HCT116 (cell line): ENCODE measurements around the gene MOV10L1. TPM values are rescaled to one million over a fixed set of nuclear protein-coding genes. Genes with fewer than 3 reads are reported as not detected.
A peak's percentile ranks its signal among the peaks of the same experiment; 100 is the strongest.

Source experiments
- ATAC-seq: fragments of 200-7000 bp; cut with Tn5 transposase; 2 replicates; pipeline ENCODE4 v1.9.1; 2020; ENCODE audit warnings: mild to moderate bottlenecking, moderate library complexity
- BruUV-seq: library from RNA; stranded (reverse); fragments of 400-500 nt; replicated peaks from 2 replicates; lab custom pipeline; 2021; lab: Mats Ljungman, UMichigan
- CTCF ChIA-PET: fragments of 300-600 bp; sonication (Branson Sonifier 250); formaldehyde crosslinking; loops from one replicate; lab custom pipeline; 2021; ENCODE audit warnings: antibody characterized with exemption; lab: Charles Lee
- POLR2A ChIA-PET: fragments of 300-600, 350-600 bp; sonication (Branson Sonifier 250); formaldehyde crosslinking; loops from one replicate; lab custom pipeline; 2021; ENCODE audit warnings: antibody characterized with exemption; lab: Charles Lee
- RAD21 ChIA-PET, 2 experiments: fragments of 300-600 bp; sonication (Branson Sonifier 250); formaldehyde crosslinking; loops; one replicate each; lab custom pipeline; 2023; ENCODE audit warnings: low total read pairs in 2 of 2; ENCODE audit not compliant: uncharacterized antibody in 2 of 2, unreplicated experiment in 2 of 2, low non-redundant PET in 1 of 2; lab: Charles Lee
- DNase-seq: peaks from one replicate; pipeline ENCODE4 v3.0.0-alpha.2; 2010; ENCODE audit warnings: low read depth, low spot score
- H2AFZ ChIP-seq: fragments of 200-600 bp; shearing (Covaris generic), sonication (generic); 2 replicates; pipeline ENCODE4 v1.6.1; 2017; ENCODE audit warnings: low read depth, mixed run types, mixed read lengths, antibody characterized with exemption, low read length; ENCODE audit not compliant: poor library complexity, severe bottlenecking
- H3K27ac ChIP-seq: 2 replicates; pipeline ENCODE4 v1.5.1; 2012; ENCODE audit warnings: low read depth, low read length
- H3K27me3 ChIP-seq: fragments of 200-600 bp; sonication (generic); 2 replicates; pipeline ENCODE4 v1.6.1; 2016; ENCODE audit warnings: mixed run types, low read length, mixed read lengths; ENCODE audit not compliant: insufficient read depth
- H3K36me3 ChIP-seq, 2 experiments: fragments of 200-500 bp in 1 of 2; fragments of 200-600 bp in 1 of 2; sonication (Bioruptor generic) in 1 of 2; sonication (generic) in 1 of 2; 2 replicates each; pipeline versions ENCODE4 v1.5.1 to v1.6.1; 2014 to 2016; ENCODE audit warnings: low read length in 2 of 2, inconsistent platforms in 1 of 2, mixed read lengths in 1 of 2, mixed run types in 1 of 2; ENCODE audit not compliant: insufficient read depth in 2 of 2, control insufficient read depth in 1 of 2
- H3K4me1 ChIP-seq, 2 experiments: fragments of 200-600 bp in 1 of 2; sonication (generic) in 1 of 2; 2 replicates each; pipeline versions ENCODE4 v1.5.1 to v1.6.1; 2012 to 2017; ENCODE audit warnings: low read length in 2 of 2, inconsistent platforms in 1 of 2, mild to moderate bottlenecking in 1 of 2, mixed read lengths in 1 of 2, mixed run types in 1 of 2, moderate library complexity in 1 of 2; ENCODE audit not compliant: insufficient read depth in 2 of 2, control insufficient read depth in 1 of 2
- H3K4me2 ChIP-seq: fragments of 200-600 bp; sonication (generic); 2 replicates; pipeline ENCODE4 v1.6.1; 2017; ENCODE audit warnings: mixed run types, low read length, mixed read lengths
- H3K4me3 ChIP-seq, 2 experiments: fragments of 200-600 bp in 1 of 2; sonication (generic) in 1 of 2; replicated peaks in 1 of 2; 2 replicates each; pipeline ENCODE4 v1.5.1; 2011 to 2016; ENCODE audit warnings: low read length in 2 of 2, control low read depth in 1 of 2, low read depth in 1 of 2, mild to moderate bottlenecking in 1 of 2, mixed read lengths in 1 of 2, mixed run types in 1 of 2
- H3K79me2 ChIP-seq: fragments of 200-600 bp; sonication (generic); 2 replicates; pipeline ENCODE4 v1.6.1; 2017; ENCODE audit warnings: mild to moderate bottlenecking, mixed run types, low read length, moderate library complexity, mixed read lengths; ENCODE audit not compliant: insufficient read depth
- H3K9ac ChIP-seq: fragments of 200-600 bp; sonication (generic); 2 replicates; pipeline ENCODE4 v1.6.1; 2016; ENCODE audit warnings: low read length, mixed read lengths
- H3K9me2 ChIP-seq: fragments of 200-600 bp; sonication (generic), shearing (Covaris generic); 2 replicates; pipeline ENCODE4 v1.6.1; 2017; ENCODE audit warnings: mixed run types, mild to moderate bottlenecking, moderate library complexity; ENCODE audit not compliant: insufficient read depth
- H3K9me3 ChIP-seq, 2 experiments: fragments of 200-500 bp in 1 of 2; fragments of 200-600 bp in 1 of 2; sonication (Bioruptor generic) in 1 of 2; sonication (generic) in 1 of 2; 2 replicates each; pipeline ENCODE4 v1.6.1; 2014 to 2017; ENCODE audit warnings: low read length in 2 of 2, mixed read lengths in 2 of 2, inconsistent platforms in 1 of 2, low read depth in 1 of 2, mild to moderate bottlenecking in 1 of 2, mixed run types in 1 of 2, moderate library complexity in 1 of 2; ENCODE audit not compliant: control insufficient read depth in 1 of 2, insufficient read depth in 1 of 2
- H4K20me1 ChIP-seq: fragments of 200-600 bp; sonication (generic), shearing (Covaris generic); 2 replicates; pipeline ENCODE4 v1.6.1; 2017; ENCODE audit warnings: mixed run types, mild to moderate bottlenecking, moderate library complexity; ENCODE audit not compliant: insufficient read depth
- CBX3 ChIP-seq: IDR thresholded peaks from 2 replicates; pipeline ENCODE4 v1.6.1; 2012; ENCODE audit warnings: low read depth
- CEBPB ChIP-seq: IDR thresholded peaks from 2 replicates; pipeline ENCODE4 v1.6.1; 2012; ENCODE audit warnings: low read depth
- POLR2AphosphoS5 ChIP-seq: IDR thresholded peaks from 2 replicates; pipeline ENCODE4 v1.6.1; 2011; ENCODE audit warnings: mild to moderate bottlenecking, low read depth, low read length, moderate library complexity
- RAD21 ChIP-seq: IDR thresholded peaks from 2 replicates; pipeline ENCODE4 v1.6.1; 2012; ENCODE audit warnings: low read depth, mild to moderate bottlenecking
- SIN3A ChIP-seq: IDR thresholded peaks from 2 replicates; pipeline ENCODE4 v1.6.1; 2012; ENCODE audit warnings: low read depth
- intact Hi-C: fragments of 100-400 bp; cut with micrococcal nuclease; formaldehyde crosslinking; loops from 2 replicates; pipeline ENCODE4 v1.10.0; 2022
- total RNA-seq: library from RNA; stranded (reverse); gene quantifications from one replicate; pipeline ENCODE4 v1.2.1, GENCODE V29; 2021; ENCODE audit not compliant: unreplicated experiment
- TF ChIP-seq, protein P1 (sequence below), 3 experiments: fragments of 200-600 bp in 1 of 3; sonication (generic) in 1 of 3; IDR thresholded peaks in 2 of 3; conservative IDR thresholded peaks in 1 of 3; 2 replicates each; pipeline ENCODE4 v1.5.1; 2012 to 2017; ENCODE audit warnings: low read depth in 2 of 3, low read length in 2 of 3, antibody characterized with exemption in 1 of 3, borderline replicate concordance in 1 of 3, control low read depth in 1 of 3, mild to moderate bottlenecking in 1 of 3, mixed read lengths in 1 of 3, mixed run types in 1 of 3, moderate library complexity in 1 of 3; ENCODE audit not compliant: insufficient read depth in 1 of 3
- TF ChIP-seq, protein P2 (sequence below): IDR thresholded peaks from 2 replicates; pipeline ENCODE4 v1.6.1; 2012
- TF ChIP-seq, protein P3 (sequence below): IDR thresholded peaks from 2 replicates; pipeline ENCODE4 v1.6.1; 2011; ENCODE audit warnings: mild to moderate bottlenecking, low read length, moderate library complexity; ENCODE audit not compliant: insufficient replicate concordance; ENCODE audit errors: extremely low read depth

MOV10L1 gene
- total RNA-seq, 1 experiment from 2014 or later, result not detected

DNA sequence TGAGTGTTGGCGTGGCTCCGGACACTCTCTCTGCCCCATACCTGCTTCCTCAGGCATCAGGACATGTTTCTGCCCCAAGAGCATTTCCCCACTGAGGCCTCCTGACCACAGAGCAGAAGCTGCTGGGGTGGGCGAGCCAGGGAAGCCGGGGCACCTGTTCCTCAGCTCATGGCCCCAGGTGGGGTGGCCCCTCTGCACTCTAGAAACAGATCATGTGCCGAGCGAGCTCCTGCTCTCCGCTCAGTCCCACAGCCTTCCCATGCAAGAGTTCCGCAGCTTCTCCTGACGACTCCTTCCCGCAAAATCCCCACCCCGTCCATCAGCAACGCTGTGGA lies 58.3 kb downstream of the MOV10L1 start (continued):
- no peak for TF ChIP-seq POLR2AphosphoS5

DNA sequence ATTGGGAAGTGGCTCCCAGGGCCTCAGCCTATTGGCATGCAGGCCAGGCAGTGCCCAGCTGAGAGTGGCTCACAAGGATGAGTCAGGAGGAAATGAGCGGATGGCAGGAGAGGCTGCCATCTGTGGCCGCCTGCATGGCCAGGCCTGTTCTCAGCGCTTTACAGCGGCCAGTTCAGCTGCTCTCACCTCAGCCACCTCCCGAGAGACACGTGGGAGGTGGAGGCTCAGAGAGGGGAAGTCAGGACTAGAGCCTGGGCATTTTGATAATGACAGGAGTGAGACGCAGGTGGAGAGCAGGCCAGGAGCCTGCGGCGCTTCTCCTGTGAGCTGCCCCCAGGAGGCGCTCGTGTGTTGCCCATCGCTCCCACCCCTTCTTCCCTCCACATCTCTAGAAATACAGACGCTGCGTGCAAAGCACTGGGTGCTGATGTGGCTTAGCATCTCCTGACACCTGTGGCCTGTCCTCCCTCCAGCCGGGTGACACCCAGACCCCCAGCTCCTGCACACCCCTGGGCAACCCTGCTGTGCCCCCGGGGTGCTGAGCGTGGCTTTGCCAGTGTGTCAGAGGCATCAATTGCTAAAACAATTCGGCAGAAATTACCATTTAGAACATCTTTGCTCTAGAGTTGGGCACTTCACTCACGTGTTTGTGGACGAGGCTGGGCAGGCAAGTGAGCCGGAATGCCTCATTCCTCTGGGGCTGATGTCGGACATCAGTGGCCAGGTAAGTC lies 59.4 kb downstream of the MOV10L1 start:
- H2AFZ ChIP-seq, result no peak overlapping the region
- H3K4me1 ChIP-seq, result peaks cover 3 to 9% of the 10 kb centered on the region in 2 experiments; a peak in 2 of 4 replicates
- ChIA-PET POLR2A (interaction anchor here (1.0 kb wide), 1 partner anchor 41 kb away, joined by 3 read pairs; no protein-coding TSS in a partner anchor), RAD21 (interaction anchor here (0.9 to 1.3 kb wide), 3 partner anchors 88 to 119 kb away, joined by 3 read pairs; no protein-coding TSS in a partner anchor), CTCF (interaction anchor here (0.7 to 1.6 kb wide), 13 partner anchors 11 to 377 kb away, joined by 3 to 7 read pairs (median 3); no protein-coding TSS in a partner anchor)
- no peaks in the 10 kb centered on the region for H3K79me2 ChIP-seq
- H3K4me2 ChIP-seq, result peak overlapping the region; percentile 74
- no peak overlapping the region for H3K9ac ChIP-seq
- no TSS peak for BruUV-seq
- intact Hi-C loops, result loop anchor here (1.0 to 5.0 kb wide), 2 partner anchors 60 to 217 kb away; no protein-coding TSS in a partner anchor
- no peaks in the 10 kb centered on the region for H3K9me2 ChIP-seq
- H3K9me3 ChIP-seq, result no peaks in the 10 kb centered on the region
- H3K4me3 ChIP-seq, result no peak overlapping the region
- peak; percentile 61 for DNase-seq
- no peaks in the 10 kb centered on the region for H3K36me3 ChIP-seq
- peak overlapping the region; percentile 44 for H3K27ac ChIP-seq
- H3K27me3 ChIP-seq, result no peaks in the 10 kb centered on the region
- no peak for TF ChIP-seq CEBPB
- no peak for TF ChIP-seq CBX3
- TF ChIP-seq, protein P1, sequence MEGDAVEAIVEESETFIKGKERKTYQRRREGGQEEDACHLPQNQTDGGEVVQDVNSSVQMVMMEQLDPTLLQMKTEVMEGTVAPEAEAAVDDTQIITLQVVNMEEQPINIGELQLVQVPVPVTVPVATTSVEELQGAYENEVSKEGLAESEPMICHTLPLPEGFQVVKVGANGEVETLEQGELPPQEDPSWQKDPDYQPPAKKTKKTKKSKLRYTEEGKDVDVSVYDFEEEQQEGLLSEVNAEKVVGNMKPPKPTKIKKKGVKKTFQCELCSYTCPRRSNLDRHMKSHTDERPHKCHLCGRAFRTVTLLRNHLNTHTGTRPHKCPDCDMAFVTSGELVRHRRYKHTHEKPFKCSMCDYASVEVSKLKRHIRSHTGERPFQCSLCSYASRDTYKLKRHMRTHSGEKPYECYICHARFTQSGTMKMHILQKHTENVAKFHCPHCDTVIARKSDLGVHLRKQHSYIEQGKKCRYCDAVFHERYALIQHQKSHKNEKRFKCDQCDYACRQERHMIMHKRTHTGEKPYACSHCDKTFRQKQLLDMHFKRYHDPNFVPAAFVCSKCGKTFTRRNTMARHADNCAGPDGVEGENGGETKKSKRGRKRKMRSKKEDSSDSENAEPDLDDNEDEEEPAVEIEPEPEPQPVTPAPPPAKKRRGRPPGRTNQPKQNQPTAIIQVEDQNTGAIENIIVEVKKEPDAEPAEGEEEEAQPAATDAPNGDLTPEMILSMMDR (IDR thresholded peaks at IDR 0.05 in 2 of 3, conservative IDR thresholded peaks at IDR 0.05 in 1 of 3; ENCODE audit: borderline replicate concordance in 1 of 3, insufficient read depth in 1 of 3, low read depth in 2 of 3, low read length in 2 of 3), result peak; percentile 91 to 94 (median 93)
- TF ChIP-seq SIN3A, result 0 out of 2 replicates have a peak, but pooled peaks have one; percentile 41
- TF ChIP-seq, protein P2, sequence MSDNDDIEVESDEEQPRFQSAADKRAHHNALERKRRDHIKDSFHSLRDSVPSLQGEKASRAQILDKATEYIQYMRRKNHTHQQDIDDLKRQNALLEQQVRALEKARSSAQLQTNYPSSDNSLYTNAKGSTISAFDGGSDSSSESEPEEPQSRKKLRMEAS, result peak; percentile 89
- TF ChIP-seq, protein P3, sequence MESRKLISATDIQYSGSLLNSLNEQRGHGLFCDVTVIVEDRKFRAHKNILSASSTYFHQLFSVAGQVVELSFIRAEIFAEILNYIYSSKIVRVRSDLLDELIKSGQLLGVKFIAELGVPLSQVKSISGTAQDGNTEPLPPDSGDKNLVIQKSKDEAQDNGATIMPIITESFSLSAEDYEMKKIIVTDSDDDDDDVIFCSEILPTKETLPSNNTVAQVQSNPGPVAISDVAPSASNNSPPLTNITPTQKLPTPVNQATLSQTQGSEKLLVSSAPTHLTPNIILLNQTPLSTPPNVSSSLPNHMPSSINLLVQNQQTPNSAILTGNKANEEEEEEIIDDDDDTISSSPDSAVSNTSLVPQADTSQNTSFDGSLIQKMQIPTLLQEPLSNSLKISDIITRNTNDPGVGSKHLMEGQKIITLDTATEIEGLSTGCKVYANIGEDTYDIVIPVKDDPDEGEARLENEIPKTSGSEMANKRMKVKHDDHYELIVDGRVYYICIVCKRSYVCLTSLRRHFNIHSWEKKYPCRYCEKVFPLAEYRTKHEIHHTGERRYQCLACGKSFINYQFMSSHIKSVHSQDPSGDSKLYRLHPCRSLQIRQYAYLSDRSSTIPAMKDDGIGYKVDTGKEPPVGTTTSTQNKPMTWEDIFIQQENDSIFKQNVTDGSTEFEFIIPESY, result no peak
- TF ChIP-seq RAD21, result peak; percentile 97
- H4K20me1 ChIP-seq, result no peaks in the 10 kb centered on the region
- peak; percentile 94 for ATAC-seq
